K562 (cell line): ENCODE results near the gene TMEM248. TPM values are rescaled to one million over a fixed set of nuclear protein-coding genes. Genes with fewer than 3 reads are reported as not detected.

Experiments used
- ATAC-seq: fragments of 200-7000 bp; cut with Tn5 transposase; 3 replicates; pipeline ENCODE4 v1.9.1; 2020; ENCODE audit warnings: moderate library complexity
- Bru-seq: library from RNA; stranded (reverse); fragments of 400-500 nt; gene quantifications from one replicate; lab custom pipeline; 2021; lab: Mats Ljungman, UMichigan
- BruChase-seq, 2 experiments: library from RNA; stranded (reverse); fragments of 400-500 nt; gene quantifications; one replicate each; lab custom pipeline; 2021; lab: Mats Ljungman, UMichigan
- BruUV-seq: library from RNA; stranded (reverse); fragments of 400-500 nt; replicated peaks from 2 replicates; lab custom pipeline; 2021; lab: Mats Ljungman, UMichigan
- CTCF ChIA-PET: fragments of 300-600 bp; formaldehyde crosslinking; extraction: SDS; loops from one replicate; lab custom pipeline; 2021; ENCODE audit warnings: low intra/inter-chr PET ratio; lab: Yijun Ruan, JAX
- POLR2A ChIA-PET: fragments of 300-600, 350-650 bp; sonication (Branson Sonifier 250); formaldehyde crosslinking; extraction: SDS; loops from one replicate; lab custom pipeline; 2021; ENCODE audit warnings: antibody characterized with exemption, inconsistent platforms; lab: Yijun Ruan, JAX
- DNase-seq, 4 experiments: peaks; one replicate each; pipeline versions ENCODE4 v3.0.0 to v3.0.0-alpha.2; 2011 to 2018; ENCODE audit warnings: low spot score in 3 of 4, mixed read lengths in 3 of 4; ENCODE audit errors: extremely low read depth in 1 of 4
- FAIRE-seq: peaks from 2 replicates; lab custom pipeline; 2011; peaks lifted over from hg19 to GRCh38; lab: Jason Lieb, UNC
- H2AFZ ChIP-seq: 2 replicates; pipeline ENCODE4 v1.6.0; 2011; ENCODE audit warnings: low read depth, low read length, control low read depth, inconsistent platforms
- H3K27ac ChIP-seq: fragments of 200-600 bp; 3 replicates; pipeline ENCODE4 v1.8.0; 2011; ENCODE audit warnings: low read depth, mild to moderate bottlenecking, control low read depth, inconsistent platforms, low read length, moderate library complexity, mixed read lengths; ENCODE audit errors: extremely low read depth
- H3K27me3 ChIP-seq, 2 experiments: fragments of 300-600 bp in 1 of 2; 2 replicates in 1 of 2; 3 replicates in 1 of 2; pipeline versions ENCODE4 v1.6.0 to v1.8.0; 2011; ENCODE audit warnings: inconsistent platforms in 2 of 2, low read length in 2 of 2, mild to moderate bottlenecking in 1 of 2, mixed read lengths in 1 of 2, moderate library complexity in 1 of 2; ENCODE audit not compliant: control insufficient read depth in 2 of 2, insufficient read depth in 2 of 2
- H3K36me3 ChIP-seq: fragments of 300-600 bp; 3 replicates; pipeline ENCODE4 v1.8.0; 2011; ENCODE audit warnings: mild to moderate bottlenecking, low read length, inconsistent platforms; ENCODE audit not compliant: control insufficient read depth, insufficient read depth
- H3K4me1 ChIP-seq, 2 experiments: fragments of 200-600 bp in 1 of 2; replicated peaks in 1 of 2; 2 replicates in 1 of 2; 3 replicates in 1 of 2; pipeline versions ENCODE4 v1.5.1 to v1.8.0; 2011; ENCODE audit warnings: inconsistent platforms in 2 of 2, low read length in 2 of 2, mild to moderate bottlenecking in 1 of 2, mixed read lengths in 1 of 2, moderate library complexity in 1 of 2; ENCODE audit not compliant: control insufficient read depth in 2 of 2, insufficient read depth in 2 of 2
- H3K4me2 ChIP-seq: 2 replicates; pipeline ENCODE4 v1.6.1; 2011; ENCODE audit warnings: low read length, control low read depth, inconsistent platforms, mixed read lengths; ENCODE audit not compliant: insufficient read depth
- H3K4me3 ChIP-seq: fragments of 200-600 bp; sonication (generic), shearing (Covaris generic); 2 replicates; pipeline ENCODE4 v1.5.1; 2016; ENCODE audit warnings: control low read depth, inconsistent platforms
- H3K79me2 ChIP-seq: fragments of 200-600 bp; 3 replicates; pipeline ENCODE4 v1.8.0; 2011; ENCODE audit warnings: low read length, inconsistent platforms; ENCODE audit not compliant: control insufficient read depth, insufficient read depth
- H3K9ac ChIP-seq, 2 experiments: 2 replicates each; pipeline versions ENCODE4 v1.6.0 to v1.6.1; 2011; ENCODE audit warnings: low read depth in 2 of 2, low read length in 2 of 2, control low read depth in 1 of 2, inconsistent platforms in 1 of 2, mild to moderate bottlenecking in 1 of 2, mixed read lengths in 1 of 2; ENCODE audit not compliant: insufficient read depth in 1 of 2
- H3K9me1 ChIP-seq: one replicate; pipeline ENCODE4 v1.6.0; 2011; ENCODE audit warnings: inconsistent platforms, mild to moderate bottlenecking, low read length, moderate library complexity; ENCODE audit not compliant: control insufficient read depth, insufficient read depth
- H3K9me3 ChIP-seq: replicated peaks from 2 replicates; pipeline ENCODE4 v1.5.1; 2011; ENCODE audit warnings: low read depth, low read length, inconsistent platforms; ENCODE audit not compliant: control insufficient read depth, insufficient read depth
- H4K20me1 ChIP-seq: replicated peaks from 2 replicates; pipeline ENCODE4 v1.6.1; 2011; ENCODE audit warnings: low read length, inconsistent platforms, mixed read lengths; ENCODE audit not compliant: control insufficient read depth, insufficient read depth
- ARNT ChIP-seq, 2 experiments: fragments of 450-650 bp; IDR thresholded peaks; 2 replicates each; pipeline ENCODE4 v1.6.1; 2016; ENCODE audit warnings: mild to moderate bottlenecking in 1 of 2
- CBX8 ChIP-seq: fragments of 200-600 bp; sonication (generic); IDR thresholded peaks from 2 replicates; pipeline ENCODE4 v1.6.1; 2012; ENCODE audit warnings: borderline replicate concordance, mixed run types, low read depth, mild to moderate bottlenecking, moderate library complexity, mixed read lengths, low read length, control low read depth, inconsistent platforms; ENCODE audit not compliant: poor library complexity, severe bottlenecking; ENCODE audit errors: extremely low read depth
- ELF4 ChIP-seq: fragments of 450-650 bp; formaldehyde crosslinking; IDR thresholded peaks from 2 replicates; pipeline ENCODE4 v1.4.0; 2022; ENCODE audit warnings: missing genetic modification characterization
- FOSL1 ChIP-seq: fragments of 200-800 bp; sonication (Bioruptor generic); conservative IDR thresholded peaks from 2 replicates; pipeline ENCODE4 v1.6.1; 2016; ENCODE audit warnings: missing genetic modification characterization, missing compliant biosample characterization
- GABPB1 ChIP-seq: sonication (generic); formaldehyde crosslinking; IDR thresholded peaks from 2 replicates; pipeline ENCODE4 v1.8.0; 2022; ENCODE audit warnings: mild to moderate bottlenecking, missing genetic modification reagents
- GATAD2B ChIP-seq: fragments of 450-650 bp; IDR thresholded peaks from 2 replicates; pipeline ENCODE4 v1.6.1; 2017; ENCODE audit warnings: mild to moderate bottlenecking, borderline replicate concordance
- KDM1A ChIP-seq, 2 experiments: fragments of 450-650 bp; IDR thresholded peaks; 2 replicates each; pipeline ENCODE4 v1.6.1; 2016; ENCODE audit warnings: mild to moderate bottlenecking in 2 of 2
- MCM3 ChIP-seq: fragments of 450-650 bp; IDR thresholded peaks from 2 replicates; pipeline ENCODE4 v1.6.1; 2016
- MECOM ChIP-seq: fragments of 250-450 bp; sonication (Bioruptor Pico); IDR thresholded peaks from 2 replicates; pipeline ENCODE4 v1.8.0; 2022; ENCODE audit warnings: inconsistent platforms
- NBN ChIP-seq: fragments of 450-650 bp; IDR thresholded peaks from 2 replicates; pipeline ENCODE4 v1.6.1; 2016; ENCODE audit warnings: low read depth, mild to moderate bottlenecking
- NCOA2 ChIP-seq, 2 experiments: fragments of 450-650 bp; IDR thresholded peaks; 2 replicates each; pipeline ENCODE4 v1.6.1; 2018; ENCODE audit warnings: mild to moderate bottlenecking in 2 of 2, moderate library complexity in 1 of 2; ENCODE audit not compliant: partially characterized antibody in 2 of 2
- PTBP1 ChIP-seq: fragments of 200-400 bp; formaldehyde crosslinking; IDR thresholded peaks from 2 replicates; pipeline ENCODE4 v1.6.1; 2017; ENCODE audit warnings: low read depth, low read length
- SRF ChIP-seq, 2 experiments: fragments of 250-450, 450-650 bp in 1 of 2; sonication (Bioruptor Pico) in 1 of 2; sonication (generic) in 1 of 2; formaldehyde crosslinking; IDR thresholded peaks; 2 replicates each; pipeline versions ENCODE4 v1.5.0 to v1.5.1; 2020 to 2022; ENCODE audit warnings: mild to moderate bottlenecking in 1 of 2, missing genetic modification reagents in 1 of 2
- ZNF3 ChIP-seq: fragments of 250-450 bp; sonication (Bioruptor Pico); IDR thresholded peaks from 2 replicates; pipeline ENCODE4 v1.5.0; 2021; ENCODE audit warnings: mild to moderate bottlenecking, moderate library complexity
- WGBS: fragments of 100-300 bp; shearing (Covaris generic); methylation state at CpG from one replicate; pipeline ENCODE4 v1.1.6; 2016; ENCODE audit warnings: low coverage, mixed read lengths; ENCODE audit not compliant: insufficient coverage; ENCODE audit errors: missing lambda C conversion rate; 5-methylcytosine and 5-hydroxymethylcytosine counted together
- in situ Hi-C: fragments of 300-500 bp; cut with MboI; formaldehyde crosslinking; loops from 4 replicates; pipeline ENCODE4 v1.15.0; 2018; ENCODE audit warnings: inconsistent platforms, mixed read lengths
- intact Hi-C: fragments of 100-400 bp; cut with micrococcal nuclease; formaldehyde crosslinking; loops from 2 replicates; pipeline ENCODE4 v1.14.2; 2022
- long read RNA-seq, 3 experiments: library from polyadenylated mRNA in 2 of 3; library from RNA in 1 of 3; unstranded in 2 of 3; stranded (forward) in 1 of 3; transcript quantifications; one replicate each; pipeline ENCODE4 v2.0.0, GENCODE V29; 2019 to 2022
- polyA minus RNA-seq, 3 experiments: library from RNA; depleted of rRNA, polyadenylated mRNA; stranded (reverse); fragments of >200 nt; gene quantifications; 2 replicates each; pipeline ENCODE4 v1.2.3, GENCODE V29; 2011
- polyA plus RNA-seq, 8 experiments: library from polyadenylated mRNA; depleted of rRNA in 4 of 8; stranded (reverse) in 5 of 8; unstranded in 3 of 8; fragments of >200 nt; fragmentation: Nextera tagmentation in 2 of 8; fragmentation: Illumina TruSeq in 1 of 8; extraction: Ambion mirVana in 2 of 8; extraction: Trizol in 1 of 8; gene quantifications; 2 replicates each; pipeline versions ENCODE4 v1.2.1 to v1.2.3, GENCODE V29; 2011 to 2014; ENCODE audit warnings: inconsistent platforms in 1 of 8, missing spikeins in 1 of 8
- total RNA-seq, 7 experiments: library from RNA; depleted of rRNA in 6 of 7; stranded (reverse); fragments of >200 nt in 6 of 7; fragmentation: Illumina TruSeq in 2 of 7; extraction: Trizol in 2 of 7; gene quantifications; 2 replicates each; pipeline versions ENCODE4 v1.2.1 to v1.2.3, GENCODE V29; 2011 to 2021; ENCODE audit warnings: low replicate concordance in 1 of 7
- TF ChIP-seq, protein P1 (sequence below), 2 experiments: fragments of 450-650 bp in 1 of 2; sonication (generic) in 1 of 2; formaldehyde crosslinking; conservative IDR thresholded peaks; 2 replicates each; pipeline versions ENCODE4 v1.4.0 to v1.8.1; 2020 to 2022; ENCODE audit warnings: mild to moderate bottlenecking in 1 of 2, missing genetic modification reagents in 1 of 2

The TMEM248 gene, protein sequence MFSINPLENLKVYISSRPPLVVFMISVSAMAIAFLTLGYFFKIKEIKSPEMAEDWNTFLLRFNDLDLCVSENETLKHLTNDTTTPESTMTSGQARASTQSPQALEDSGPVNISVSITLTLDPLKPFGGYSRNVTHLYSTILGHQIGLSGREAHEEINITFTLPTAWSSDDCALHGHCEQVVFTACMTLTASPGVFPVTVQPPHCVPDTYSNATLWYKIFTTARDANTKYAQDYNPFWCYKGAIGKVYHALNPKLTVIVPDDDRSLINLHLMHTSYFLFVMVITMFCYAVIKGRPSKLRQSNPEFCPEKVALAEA
- total RNA-seq (2011; cell fraction: chromatin; rRNA removed; ENCODE audit: low replicate concordance) = 196 and 234 TPM in 2 replicates
- 184 and 220 TPM in 2 replicates for total RNA-seq (2011; cell fraction: nucleolus; rRNA removed)
- 236 and 245 TPM in 2 replicates for total RNA-seq (2011; cell fraction: nucleoplasm; rRNA removed)
- 64.4 and 76.4 TPM in 2 replicates for total RNA-seq (2014; rRNA removed)
- total RNA-seq (2014; rRNA removed; fragmentation: Illumina TruSeq; extraction: Trizol) = 57.6 and 58.0 TPM in 2 replicates
- 78.0 and 78.4 TPM in 2 replicates for total RNA-seq (2015; rRNA removed; fragmentation: Illumina TruSeq; extraction: Trizol)
- total RNA-seq (2021) = 107 and 108 TPM in 2 replicates
- polyA plus RNA-seq (2011; rRNA removed) = 79.1 and 95.8 TPM in 2 replicates
- polyA plus RNA-seq (2011; cell fraction: cytosol; rRNA removed) = 111 and 247 TPM in 2 replicates
- 105 and 124 TPM in 2 replicates for polyA plus RNA-seq (2011; cell fraction: nucleus; rRNA removed)
- polyA plus RNA-seq (2012) = 51.5 and 64.1 TPM in 2 replicates
- 109 and 132 TPM in 2 replicates for polyA plus RNA-seq (2014; fragmentation: Illumina TruSeq; extraction: Trizol)
- polyA plus RNA-seq (2014; fragmentation: Nextera tagmentation; extraction: Ambion mirVana) = 1 to 10 TPM; 6.3 to 8.2 TPM
- polyA plus RNA-seq (2014; rRNA removed) = 63.2 and 85.8 TPM in 2 replicates
- polyA minus RNA-seq (2011; rRNA and poly(A)+ RNA removed) = 89.8 and 153 TPM in 2 replicates
- 63.9 and 95.8 TPM in 2 replicates for polyA minus RNA-seq (2011; cell fraction: cytosol; rRNA and poly(A)+ RNA removed)
- polyA minus RNA-seq (2011; cell fraction: nucleus; rRNA and poly(A)+ RNA removed) = 27.6 and 38.8 TPM in 2 replicates
- Bru-seq, nascent RNA = percentile 89 among the genes with signal in this experiment
- BruChase-seq, experiment 1, labeled RNA remaining after a 2-hour chase = percentile 94 among the genes with signal in this experiment
- BruChase-seq, experiment 2, labeled RNA remaining after a 6-hour chase = percentile 94 among the genes with signal in this experiment
- long read RNA-seq, experiment 1, full-length matches to known transcripts = 114 of 288 reads
- long read RNA-seq, experiment 1, partial matches to known transcripts = 146 of 288 reads
- long read RNA-seq, experiment 1, other reads (novel, unspliced or antisense) = 28 of 288 reads
- long read RNA-seq, experiment 2, full-length matches to known transcripts = 32 of 86 reads
- long read RNA-seq, experiment 2, partial matches to known transcripts = 7 of 86 reads
- long read RNA-seq, experiment 2, other reads (novel, unspliced or antisense) = 47 of 86 reads
- long read RNA-seq, experiment 3, full-length matches to known transcripts = 46 of 57 reads
- long read RNA-seq, experiment 3, partial matches to known transcripts = 2 of 57 reads
- long read RNA-seq, experiment 3, other reads (novel, unspliced or antisense) = 9 of 57 reads

DNA sequence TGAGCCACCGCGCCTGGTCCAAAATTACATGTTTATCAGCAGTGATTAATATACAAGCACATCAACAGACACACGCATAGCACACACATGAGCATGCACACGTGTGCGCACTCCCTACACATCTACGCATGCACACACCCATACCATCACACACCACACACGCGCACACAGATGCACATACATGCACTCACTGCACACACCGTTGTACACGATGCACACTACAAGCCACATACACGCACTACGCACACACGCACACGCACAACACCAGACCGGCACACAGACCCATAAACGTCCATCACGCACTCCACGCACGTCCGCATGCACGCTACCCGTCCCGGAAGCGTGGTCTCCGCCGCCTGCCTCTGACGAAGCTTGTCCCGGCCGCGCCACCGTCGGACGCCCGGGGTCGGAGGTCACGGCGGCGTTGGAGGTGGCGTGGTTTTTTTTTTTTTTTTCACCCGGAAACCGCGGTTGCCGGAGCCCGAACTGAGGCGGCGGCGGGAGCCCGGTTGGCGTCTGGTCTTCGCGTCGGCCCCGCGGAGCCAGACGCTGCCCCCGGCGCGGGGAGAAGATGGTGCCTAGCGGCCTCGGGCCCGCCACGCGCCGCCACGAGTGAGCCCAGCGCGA is at the start of gene TMEM248:
TMEM248 (plus strand) TSS at position 457 of the 627 bp plus-strand sequence. CDS start 20,641 bp downstream, outside the sequence.
- FAIRE-seq = peak; percentile 87
- H4K20me1 ChIP-seq = peaks cover 8% of the 10 kb centered on the region; the same call in 1 of the 2 replicates
- intact Hi-C loops = loop anchor here (5.0 kb wide), 1 partner anchor 76 kb away; the partner anchor contains the start of genes SBDS and TYW1
- TF ChIP-seq NCOA2 (IDR thresholded peaks at IDR 0.05; ENCODE audit: partially characterized antibody in 2 of 2) (no peak), CBX8 (no peak), ZNF3 (CRISPR knock-in tag) (no peak), ARNT (IDR thresholded peaks at IDR 0.05) (peak; percentile 94 to 97), GABPB1 (peak; percentile 90), FOSL1 (tag) (no peak; the same call in 1 of the 2 replicates), PTBP1 (no peak), KDM1A (IDR thresholded peaks at IDR 0.05) (peak; percentile 44 to 100; a peak in 3 of 4 replicates), ELF4 (CRISPR knock-in tag) (peak; percentile 94), MCM3 (no peak), GATAD2B (peak; percentile 88), MECOM (CRISPR knock-in tag) (peak; percentile 29; the same call in 1 of the 2 replicates), NBN (peak; percentile 97), SRF (CRISPR knock-in tag; IDR thresholded peaks at IDR 0.05) (0 out of 4 replicates have a peak, but pooled peaks of 1 of the 2 experiments have one; percentile 29)
- TF ChIP-seq, protein P1, sequence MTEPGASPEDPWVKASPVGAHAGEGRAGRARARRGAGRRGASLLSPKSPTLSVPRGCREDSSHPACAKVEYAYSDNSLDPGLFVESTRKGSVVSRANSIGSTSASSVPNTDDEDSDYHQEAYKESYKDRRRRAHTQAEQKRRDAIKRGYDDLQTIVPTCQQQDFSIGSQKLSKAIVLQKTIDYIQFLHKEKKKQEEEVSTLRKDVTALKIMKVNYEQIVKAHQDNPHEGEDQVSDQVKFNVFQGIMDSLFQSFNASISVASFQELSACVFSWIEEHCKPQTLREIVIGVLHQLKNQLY (CRISPR knock-in tag; conservative IDR thresholded peaks at IDR 0.05) = 0 out of 4 replicates have a peak, but pooled peaks of 1 of the 2 experiments have one; percentile 67

More for the DNA sequence above, at the start of gene TMEM248:
- TSS peak; percentile 92 for BruUV-seq
- peaks cover 58% of the 10 kb centered on the region for H3K79me2 ChIP-seq
- peak within 1 kb of the TSS; percentile 79 for H3K4me3 ChIP-seq
- POLR2A ChIA-PET = interaction anchor here (0.6 to 1.8 kb wide), 5 partner anchors 10 to 77 kb away, joined by 3 to 18 read pairs (median 3); no protein-coding TSS in a partner anchor
- H3K36me3 ChIP-seq = peaks cover 27% of the 10 kb centered on the region
- no peaks in the 10 kb centered on the region for H3K9me3 ChIP-seq
- no peaks in the 10 kb centered on the region for H3K9me1 ChIP-seq
- no peaks in the 10 kb centered on the region; a peak in 1 of 5 replicates for H3K27me3 ChIP-seq
- H3K27ac ChIP-seq = peak within 1 kb of the TSS; percentile 90
- CTCF ChIA-PET = interaction anchor here (0.6 kb wide), 1 partner anchor 83 kb away, joined by 3 read pairs; no protein-coding TSS in a partner anchor
- in situ Hi-C loops = no loop called here
- under 1% methylated on average over 52 of the region's 67 CpGs for WGBS
- H3K4me1 ChIP-seq = peaks cover 18 to 32% of the 10 kb centered on the region in 2 experiments; a peak in 4 of 5 replicates
- peak within 1 kb of the TSS; percentile 88 to 97 for H3K9ac ChIP-seq
- ATAC-seq (peak; percentile 82), DNase-seq (peak; percentile 86 to 97 (median 89))
- peak within 1 kb of the TSS; percentile 99 for H2AFZ ChIP-seq
- peak within 1 kb of the TSS; percentile 100 for H3K4me2 ChIP-seq
